ENCODE data around the gene PRKAA1. TPM values are rescaled to one million over a fixed set of nuclear protein-coding genes. Genes with fewer than 3 reads are reported as not detected.

PRKAA1 gene
- 100 to 1,000 TPM in 2 of 4 donors, 10 to 100 TPM in 2; 82.7 to 132 (median 100) TPM for total RNA-seq

- TF ChIP-seq POLR2A (IDR thresholded peaks at IDR 0.05) (peak; percentile 25 to 49), CTCF (IDR thresholded peaks at IDR 0.05) (peak; percentile 41 to 82 (median 74))
- H3K9me3 ChIP-seq: no peaks in the 10 kb centered on the region
- peak; percentile 89 to 95 (median 92) for DNase-seq
- H3K27ac ChIP-seq: peak within 1 kb of the TSS; percentile 89 to 97 (median 94)
- no peaks in the 10 kb centered on the region for H3K36me3 ChIP-seq
- no peaks in the 10 kb centered on the region for H3K27me3 ChIP-seq
- peak within 1 kb of the TSS; percentile 83 to 99 (median 94) for H3K4me3 ChIP-seq
- H3K4me1 ChIP-seq: peaks cover 0 to 20% (median 0%) of the 10 kb centered on the region in 4 donors
Measured at GRCh38 chr5:40798012-40798800, at the start of gene PRKAA1. TSS of gene PRKAA1 (minus strand) at chr5:40798374. CDS start at chr5:40798189, 185 bp downstream.

- TF ChIP-seq POLR2A (IDR thresholded peaks at IDR 0.05) (no peak), CTCF (IDR thresholded peaks at IDR 0.05) (no peak)
- no peak for DNase-seq
- no peaks in the 10 kb centered on the region for H3K27me3 ChIP-seq
- no peaks in the 10 kb centered on the region for H3K4me1 ChIP-seq
- H3K9me3 ChIP-seq: no peaks in the 10 kb centered on the region
- no peak overlapping the region for H3K27ac ChIP-seq
- no peak overlapping the region for H3K4me3 ChIP-seq
- no peaks in the 10 kb centered on the region for H3K36me3 ChIP-seq
Measured at GRCh38 chr5:40847525-40847924, 49.4 kb upstream of the PRKAA1 start.

- no peaks in the 10 kb centered on the region for H3K36me3 ChIP-seq
- H3K4me1 ChIP-seq: no peaks in the 10 kb centered on the region
- no peak overlapping the region for H3K4me3 ChIP-seq
- H3K27me3 ChIP-seq: no peaks in the 10 kb centered on the region
- no peaks in the 10 kb centered on the region for H3K9me3 ChIP-seq
- DNase-seq: no peak
- no peak overlapping the region for H3K27ac ChIP-seq
- TF ChIP-seq POLR2A (IDR thresholded peaks at IDR 0.05): no peak
Measured at GRCh38 chr5:40846371-40846770, 48.2 kb upstream of the PRKAA1 start.

GRCh38 chr5:40844565-40844964, 46.4 kb upstream of the PRKAA1 start:
- H3K36me3 ChIP-seq: no peaks in the 10 kb centered on the region
- H3K4me1 ChIP-seq: no peaks in the 10 kb centered on the region
- no peak for DNase-seq
- no peak overlapping the region for H3K4me3 ChIP-seq
- H3K27me3 ChIP-seq: no peaks in the 10 kb centered on the region
- no peak overlapping the region for H3K27ac ChIP-seq
- TF ChIP-seq POLR2A (IDR thresholded peaks at IDR 0.05): no peak
- TF ChIP-seq CTCF (IDR thresholded peaks at IDR 0.05): no peak
- H3K9me3 ChIP-seq: no peaks in the 10 kb centered on the region

- H3K4me3 ChIP-seq: peak overlapping the region in 2 of 4 donors; percentile 37 to 57
- no peaks in the 10 kb centered on the region for H3K27me3 ChIP-seq
- no peak for DNase-seq
- TF ChIP-seq CTCF (IDR thresholded peaks at IDR 0.05) (no peak), POLR2A (IDR thresholded peaks at IDR 0.05) (no peak)
- H3K27ac ChIP-seq: no peak overlapping the region
- no peaks in the 10 kb centered on the region for H3K36me3 ChIP-seq
- H3K4me1 ChIP-seq: no peaks in the 10 kb centered on the region
- H3K9me3 ChIP-seq: no peaks in the 10 kb centered on the region
Measured at GRCh38 chr5:40842351-40842750, 44.2 kb upstream of the PRKAA1 start.

GRCh38 chr5:40841068-40841805, 43.1 kb upstream of the PRKAA1 start, which contains the start of gene CARD6:
TSS of gene CARD6 (plus strand) at chr5:40841367. CDS start at chr5:40841383, 16 bp downstream.
- Histone ChIP-seq H3K27me3 (no peaks in the 10 kb centered on the region), H3K36me3 (no peaks in the 10 kb centered on the region), H3K9me3 (no peaks in the 10 kb centered on the region), H3K4me3 (peak within 1 kb of the TSS; percentile 23 to 57 (median 34)), H3K4me1 (no peaks in the 10 kb centered on the region), H3K27ac (peak within 1 kb of the TSS; percentile 52 to 69 (median 61))
- TF ChIP-seq POLR2A (IDR thresholded peaks at IDR 0.05) (no peak), CTCF (IDR thresholded peaks at IDR 0.05) (no peak)
- no peak for DNase-seq

All from Peyer's patch (tissue), 4 donors.